Activated CD4-positive, alpha-beta T cell treated with anti-CD3 and anti-CD28 coated beads, Interleukin-2, amount 50 U/mL, for 1 hour (primary cell): ENCODE results near the gene ACTL6B.

Experiments
- DNase-seq: peaks from one replicate; pipeline ENCODE4 v3.0.0-alpha.2; 2020

ACTL6B gene

GRCh38 chr7:100626530-100627237 is 29.6 kb downstream of the ACTL6B start:
- peak; percentile 88 for DNase-seq

GRCh38 chr7:100626055-100626454 is 30.2 kb downstream of the ACTL6B start:
- DNase-seq, result no peak

GRCh38 chr7:100623951-100624824 is 32.1 kb downstream of the ACTL6B start:
- DNase-seq, result no peak

GRCh38 chr7:100621554-100621953 is 34.7 kb downstream of the ACTL6B start:
- DNase-seq, result no peak

- no peak for DNase-seq
These were observed 35.4 kb downstream of the ACTL6B start for GRCh38 chr7:100620804-100621203.

GRCh38 chr7:100620239-100620638 is 36.0 kb downstream of the ACTL6B start:
- DNase-seq, result no peak

- DNase-seq, result no peak
These were observed 41.9 kb downstream of the ACTL6B start for GRCh38 chr7:100614308-100614861.

GRCh38 chr7:100613412-100614175 is 42.7 kb downstream of the ACTL6B start:
- DNase-seq, result no peak

GRCh38 chr7:100612730-100613390 is 43.4 kb downstream of the ACTL6B start:
- DNase-seq, result no peak

GRCh38 chr7:100611983-100612729 is 44.1 kb downstream of the ACTL6B start, which contains the start of gene MOSPD3:
MOSPD3 (plus strand) TSS chr7:100612540; CDS start chr7:100612792, 252 bp downstream.
- DNase-seq, result peak; percentile 97

- no peak for DNase-seq
These were observed 46.3 kb downstream of the ACTL6B start for GRCh38 chr7:100609958-100610357.

- DNase-seq, result no peak
These were observed 49.1 kb downstream of the ACTL6B start for GRCh38 chr7:100607111-100607510.

GRCh38 chr7:100606313-100606712 is 49.9 kb downstream of the ACTL6B start:
- no peak for DNase-seq

- no peak for DNase-seq
These were observed 51.0 kb downstream of the ACTL6B start for GRCh38 chr7:100604976-100605911.

GRCh38 chr7:100604028-100604975 is 51.9 kb downstream of the ACTL6B start:
- peak; percentile 64 for DNase-seq

GRCh38 chr7:100603726-100604027 is 52.6 kb downstream of the ACTL6B start:
- no peak for DNase-seq

- no peak for DNase-seq
These were observed 53.1 kb downstream of the ACTL6B start for GRCh38 chr7:100602889-100603725.

GRCh38 chr7:100600730-100601038 is 55.6 kb downstream of the ACTL6B start:
- DNase-seq, result no peak
